PC-3 (cell line): ENCODE results near the gene MIPOL1.

Experiments used
- EZH2 ChIP-seq: fragments of 300-600 bp; sonication (generic); IDR thresholded peaks from one replicate; pipeline ENCODE4 v1.6.1; 2017; ENCODE audit warnings: antibody characterized with exemption, mild to moderate bottlenecking, low read length; ENCODE audit not compliant: unreplicated experiment
- TF ChIP-seq, protein P1 (sequence below): fragments of 300-600 bp; sonication (generic); conservative IDR thresholded peaks from 2 replicates; pipeline ENCODE4 v1.5.1; 2017; ENCODE audit warnings: antibody characterized with exemption, low read depth, mild to moderate bottlenecking, low read length

DNA sequence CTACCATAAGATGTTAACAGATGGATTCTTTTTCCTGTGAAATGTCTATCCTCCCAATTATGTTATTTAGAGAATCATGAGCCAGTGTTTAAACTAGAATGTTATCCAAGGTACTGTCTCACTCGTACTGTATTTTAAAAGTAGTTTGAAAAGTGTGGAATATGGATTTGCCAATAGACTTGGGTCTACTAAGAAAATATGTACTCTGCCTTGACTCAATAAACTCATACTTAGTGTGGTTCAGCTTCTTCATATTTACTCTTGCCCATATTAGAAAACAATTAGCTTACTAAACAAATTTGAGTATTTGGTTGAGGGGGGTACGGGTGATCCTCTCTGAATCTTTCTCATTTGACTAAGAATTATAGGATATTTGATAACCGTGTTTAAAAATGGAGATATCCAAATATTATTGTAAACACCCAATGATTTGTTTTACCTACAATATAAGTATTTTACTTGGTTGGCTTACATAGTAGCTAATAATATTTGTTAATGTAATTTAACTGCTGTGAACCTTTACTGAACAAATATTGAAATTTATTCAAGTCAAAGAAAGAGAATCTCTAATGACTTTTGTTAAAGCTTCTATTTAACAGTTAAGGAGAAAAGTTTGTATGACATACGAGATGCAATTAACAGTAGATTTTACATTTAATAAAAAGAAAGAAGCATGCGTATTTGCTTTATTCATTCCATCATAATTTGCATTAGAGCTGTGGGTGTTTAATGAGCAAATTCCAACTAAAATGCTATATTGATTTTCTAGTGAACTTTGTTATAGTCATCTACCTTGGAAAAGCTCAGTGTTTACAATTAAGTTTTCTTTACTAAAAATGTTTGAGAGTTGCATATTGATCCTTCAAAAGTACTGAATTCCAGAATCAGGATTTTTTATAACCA is 81.2 kb downstream of the MIPOL1 start:
- TF ChIP-seq, protein P1, sequence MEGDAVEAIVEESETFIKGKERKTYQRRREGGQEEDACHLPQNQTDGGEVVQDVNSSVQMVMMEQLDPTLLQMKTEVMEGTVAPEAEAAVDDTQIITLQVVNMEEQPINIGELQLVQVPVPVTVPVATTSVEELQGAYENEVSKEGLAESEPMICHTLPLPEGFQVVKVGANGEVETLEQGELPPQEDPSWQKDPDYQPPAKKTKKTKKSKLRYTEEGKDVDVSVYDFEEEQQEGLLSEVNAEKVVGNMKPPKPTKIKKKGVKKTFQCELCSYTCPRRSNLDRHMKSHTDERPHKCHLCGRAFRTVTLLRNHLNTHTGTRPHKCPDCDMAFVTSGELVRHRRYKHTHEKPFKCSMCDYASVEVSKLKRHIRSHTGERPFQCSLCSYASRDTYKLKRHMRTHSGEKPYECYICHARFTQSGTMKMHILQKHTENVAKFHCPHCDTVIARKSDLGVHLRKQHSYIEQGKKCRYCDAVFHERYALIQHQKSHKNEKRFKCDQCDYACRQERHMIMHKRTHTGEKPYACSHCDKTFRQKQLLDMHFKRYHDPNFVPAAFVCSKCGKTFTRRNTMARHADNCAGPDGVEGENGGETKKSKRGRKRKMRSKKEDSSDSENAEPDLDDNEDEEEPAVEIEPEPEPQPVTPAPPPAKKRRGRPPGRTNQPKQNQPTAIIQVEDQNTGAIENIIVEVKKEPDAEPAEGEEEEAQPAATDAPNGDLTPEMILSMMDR: no peak
- no peak for TF ChIP-seq EZH2
